Activated CD8-positive, alpha-beta memory T cell treated with anti-CD3 and anti-CD28 coated beads, Interleukin-2, amount 50 U/mL, for 4 hours (primary cell): ENCODE data around the gene POLA2.

Experiments used
- DNase-seq: peaks from one replicate; pipeline ENCODE4 v3.0.0-alpha.2; 2020

POLA2 gene

GRCh38 chr11:65288706-65289536 is 27.2 kb downstream of the POLA2 start:
- DNase-seq, result no peak

GRCh38 chr11:65290448-65291165 is 28.8 kb downstream of the POLA2 start:
- DNase-seq, result no peak

DNA sequence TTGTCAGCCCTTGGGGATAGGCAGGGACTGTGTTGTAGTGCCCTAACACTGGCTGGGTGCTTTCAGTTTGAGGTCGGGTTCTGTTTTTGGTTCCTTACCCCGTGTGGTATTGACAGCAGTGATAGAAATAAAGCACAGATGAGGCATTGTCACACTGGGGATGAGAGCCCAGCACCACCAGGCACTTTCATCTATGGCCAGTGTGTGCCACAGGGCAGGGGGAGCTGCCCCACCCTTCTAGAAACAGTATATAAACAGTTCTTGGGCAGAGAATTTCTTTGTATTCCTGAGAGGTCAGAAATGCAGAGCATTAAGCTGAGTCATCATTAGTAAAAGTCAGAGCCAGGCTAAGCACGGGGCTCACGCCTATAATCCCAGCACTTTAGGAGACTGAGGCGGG is 29.9 kb downstream of the POLA2 start:
- DNase-seq, result no peak

- no peak for DNase-seq
These were observed 31.1 kb downstream of the POLA2 start for GRCh38 chr11:65292890-65293289.

DNA sequence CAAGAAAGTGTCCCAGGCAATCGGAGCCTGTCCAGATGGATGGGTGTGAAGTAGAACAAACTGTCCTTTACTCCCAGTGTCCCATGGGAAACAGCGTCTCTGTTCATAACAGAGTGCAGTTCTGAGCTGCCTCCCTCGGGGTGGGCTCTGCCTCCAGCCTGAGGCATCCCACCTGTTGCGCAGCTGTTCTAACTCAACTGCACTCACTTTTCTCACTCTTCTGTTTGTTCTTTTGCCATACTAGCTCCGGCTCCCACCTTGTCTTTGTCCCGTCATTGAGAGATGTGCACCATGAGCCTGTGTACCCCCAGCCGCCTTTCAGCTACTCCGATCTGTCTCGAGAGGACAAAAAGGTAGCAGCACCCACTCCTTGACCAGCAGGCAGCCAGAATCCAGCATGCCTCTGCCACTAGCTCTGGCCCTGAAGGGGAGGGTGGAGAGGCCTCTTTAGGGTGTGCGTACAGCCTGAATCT is 32.2 kb downstream of the POLA2 start:
- DNase-seq, result no peak

DNA sequence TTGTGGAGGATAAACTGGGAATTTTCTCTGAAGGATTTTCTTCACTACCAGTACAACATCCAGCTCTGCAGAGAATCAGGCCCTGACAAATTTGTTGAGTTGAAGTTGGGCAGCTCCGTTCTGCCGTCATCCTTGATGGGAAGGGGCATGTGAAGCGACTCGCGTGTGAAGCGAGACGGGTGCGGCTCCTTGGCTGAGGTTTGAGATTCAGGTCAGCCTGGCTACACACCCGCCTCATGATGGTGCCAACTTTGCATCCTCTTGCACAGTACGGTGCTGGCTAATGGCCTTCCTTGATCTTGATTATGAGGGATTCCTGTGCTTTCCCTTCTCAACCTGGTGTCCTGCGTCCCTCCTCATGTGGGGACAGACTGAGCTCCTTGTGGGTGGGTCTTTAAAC is 33.2 kb downstream of the POLA2 start:
- DNase-seq, result no peak

DNA sequence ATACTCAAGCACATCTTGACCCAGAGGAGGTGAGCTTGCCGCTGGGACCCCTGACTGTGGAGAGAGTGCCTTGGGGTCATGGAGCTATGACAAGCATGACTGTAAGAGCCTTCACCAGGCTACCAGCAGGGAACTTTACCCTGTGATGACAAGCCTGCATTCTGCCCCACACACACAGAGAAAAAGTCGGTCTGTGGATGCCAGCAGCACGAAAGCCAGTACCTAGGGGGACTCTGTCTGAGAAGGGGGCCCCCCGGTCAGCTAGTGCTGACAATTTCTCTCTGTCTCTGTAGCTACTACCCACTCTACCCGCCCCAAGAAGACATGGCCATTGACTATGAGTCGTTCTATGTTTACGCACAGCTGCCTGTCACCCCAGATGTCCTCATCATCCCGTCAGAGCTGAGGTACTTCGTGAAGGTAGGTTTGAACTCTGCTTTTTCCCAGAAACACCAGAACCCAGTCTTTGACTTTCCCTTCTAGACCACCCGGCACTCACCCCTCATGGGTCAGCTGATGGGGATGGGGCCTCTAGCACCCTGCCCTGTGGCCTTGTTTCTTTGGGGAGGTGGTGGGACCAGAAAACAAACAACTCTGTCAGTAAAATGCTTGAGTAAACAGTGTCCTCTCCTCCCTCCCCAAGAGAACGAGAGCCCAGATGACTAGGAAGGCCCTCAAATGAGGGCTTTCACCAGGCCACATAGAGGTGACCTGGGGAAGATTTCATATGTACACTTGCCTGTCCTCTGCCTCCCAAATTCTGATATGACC is 34.0 kb downstream of the POLA2 start:
- no peak for DNase-seq

- DNase-seq, result no peak
These were observed 35.4 kb downstream of the POLA2 start for GRCh38 chr11:65297026-65297672.

DNA sequence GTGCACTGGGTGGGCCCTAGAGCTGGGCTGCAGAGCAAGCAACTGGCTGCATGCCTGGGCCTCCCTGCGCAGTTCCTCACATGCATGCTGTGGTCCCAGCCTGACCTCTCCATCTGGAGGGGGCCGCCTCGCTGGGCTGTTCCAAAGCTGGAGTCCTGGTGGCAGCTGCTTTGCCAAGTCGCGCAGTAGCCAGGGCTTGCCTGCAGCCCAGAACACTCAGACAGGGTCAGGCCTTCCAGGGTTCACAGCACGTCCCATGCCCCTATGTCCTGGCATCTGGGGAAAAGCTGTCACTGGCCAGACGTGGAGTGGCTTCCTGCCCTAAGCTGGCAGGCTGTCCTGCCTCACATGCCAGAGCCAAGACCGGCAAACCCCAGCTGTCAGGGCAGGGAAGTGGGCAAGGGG is 36.4 kb downstream of the POLA2 start:
- no peak for DNase-seq

DNA sequence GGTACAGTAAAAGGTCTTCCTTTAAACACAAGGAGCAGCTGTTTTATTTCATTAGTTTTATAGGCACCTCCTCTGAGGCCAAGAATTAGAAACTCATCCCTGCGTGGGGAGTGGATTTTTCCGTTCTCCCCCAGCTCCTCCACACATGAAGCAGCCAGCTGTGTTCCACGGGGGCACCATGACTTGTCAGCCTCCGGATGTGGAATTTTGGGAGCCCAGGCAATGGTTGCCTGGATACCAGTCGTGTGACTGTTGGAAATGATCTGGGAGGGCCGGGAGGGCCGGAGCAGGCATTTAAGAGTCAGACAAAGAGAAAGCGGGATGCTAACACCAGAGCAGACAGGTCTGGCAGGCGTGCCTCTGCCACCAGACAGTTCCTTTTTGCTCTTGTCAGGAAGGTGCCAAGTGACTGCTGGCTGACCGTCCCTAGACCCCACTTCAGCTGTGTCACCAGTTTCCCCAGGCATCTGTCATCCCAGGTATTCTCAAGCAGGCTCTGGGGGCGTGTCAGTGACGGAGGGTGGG is 37.0 kb downstream of the POLA2 start:
- DNase-seq, result no peak

DNA sequence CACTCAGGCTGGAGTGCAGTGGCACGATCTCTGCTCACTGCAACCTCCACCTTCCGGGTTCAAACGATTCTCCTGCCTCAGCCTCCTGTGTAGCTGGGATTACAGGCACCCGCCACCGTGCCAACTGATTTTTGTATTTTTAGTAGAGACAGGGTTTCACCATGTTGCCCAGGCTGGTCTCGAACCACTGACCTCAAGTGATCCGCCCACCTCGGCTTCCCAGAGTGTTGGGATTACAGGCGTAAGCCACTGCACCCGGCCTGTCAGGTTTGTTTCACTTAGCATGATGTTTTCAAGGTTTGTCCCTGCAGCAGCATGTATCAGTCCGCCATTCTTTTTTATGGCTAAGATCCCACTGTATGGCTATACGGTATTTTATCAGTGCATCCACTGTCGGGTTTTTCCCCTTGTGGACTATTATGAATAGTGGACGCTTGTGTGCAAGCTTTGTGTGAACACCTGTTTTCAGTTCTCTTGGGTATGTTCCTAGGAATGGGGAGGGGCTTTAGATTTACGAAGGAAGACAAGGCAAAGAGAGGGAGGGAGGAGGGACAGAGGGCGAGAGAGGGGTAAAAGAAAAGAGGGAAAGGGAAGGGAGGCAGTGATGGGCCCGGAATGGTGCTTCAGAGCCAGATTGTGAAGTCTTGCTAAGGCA is 39.0 kb downstream of the POLA2 start:
- no peak for DNase-seq

DNA sequence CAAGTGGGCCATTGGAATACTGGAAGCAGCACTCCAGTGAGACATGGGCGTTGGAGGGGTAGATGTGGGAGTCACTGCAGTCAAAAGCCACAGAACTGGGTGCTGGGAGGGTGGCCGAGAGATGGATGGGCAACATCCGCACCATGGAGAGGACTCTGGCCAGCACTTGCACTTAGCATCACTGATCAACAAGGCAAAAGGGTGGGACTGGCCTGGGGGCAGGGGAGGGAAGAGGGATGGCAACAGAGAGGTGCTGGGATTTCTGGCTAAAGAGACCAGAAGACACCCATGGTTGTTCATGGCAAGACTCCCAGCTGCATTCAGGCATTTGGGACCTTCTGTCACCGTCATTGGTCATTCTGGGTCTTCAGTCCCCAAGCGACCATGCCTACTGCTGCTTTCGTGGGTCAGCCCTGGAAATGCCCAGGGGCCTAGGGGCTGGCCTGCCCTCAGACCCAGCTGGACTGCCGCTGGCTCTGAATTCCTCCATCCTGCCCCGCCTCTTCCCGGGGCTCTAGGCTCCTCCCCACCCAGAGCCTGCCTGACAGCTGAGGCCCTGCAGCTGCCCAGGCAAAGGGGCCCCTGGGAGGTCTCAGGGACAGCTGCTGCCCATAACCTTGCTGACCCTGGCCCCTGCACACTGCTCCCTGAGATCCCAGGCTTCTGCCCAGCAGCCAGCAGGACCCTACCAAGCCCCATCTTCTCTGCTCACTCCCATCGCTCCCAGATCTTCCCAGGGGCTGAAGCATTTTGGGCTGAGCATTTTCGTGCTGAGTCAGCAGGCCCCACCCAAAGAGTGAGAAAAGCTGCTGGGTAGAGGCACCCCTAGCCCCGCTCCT is 39.9 kb downstream of the POLA2 start:
- no peak for DNase-seq

GRCh38 chr11:65303555-65303954 is 41.8 kb downstream of the POLA2 start:
- DNase-seq, result no peak

DNA sequence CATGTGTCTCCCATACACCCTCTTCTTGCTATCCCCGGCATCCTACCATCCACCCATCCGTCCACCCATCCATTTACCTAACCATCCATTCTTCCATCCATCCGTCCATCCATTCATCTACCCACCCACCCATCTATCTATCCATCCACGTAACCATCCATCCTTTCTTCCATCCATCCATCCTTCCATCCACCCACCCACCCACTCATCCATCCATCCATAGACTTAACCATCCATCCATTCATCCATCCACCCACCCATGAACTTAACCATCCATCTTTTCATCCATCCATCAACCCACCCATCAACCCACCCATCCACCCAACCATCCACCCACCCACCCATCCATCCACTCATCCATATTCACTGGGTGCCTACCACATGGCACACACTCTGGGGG is 42.3 kb downstream of the POLA2 start:
- no peak for DNase-seq

DNA sequence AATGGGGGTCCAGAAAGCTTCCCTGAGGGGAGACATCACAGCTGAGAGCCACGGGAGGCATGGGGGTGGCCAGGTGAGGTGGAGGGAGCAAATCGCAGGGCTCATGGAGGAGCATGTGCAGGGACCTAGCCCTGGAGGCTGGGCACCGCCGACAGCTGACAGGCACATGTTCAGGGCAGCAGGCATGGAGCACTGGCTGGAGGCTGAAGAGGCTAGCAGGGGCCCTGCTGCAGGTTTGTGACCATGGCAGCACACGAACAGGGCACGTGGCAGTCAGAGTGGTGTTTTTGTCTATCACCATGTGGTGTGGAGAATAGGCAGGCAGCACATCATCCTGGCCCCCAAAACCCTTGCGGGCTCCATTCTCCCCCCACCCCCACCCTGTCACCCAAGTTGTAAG is 42.9 kb downstream of the POLA2 start:
- DNase-seq, result no peak

DNA sequence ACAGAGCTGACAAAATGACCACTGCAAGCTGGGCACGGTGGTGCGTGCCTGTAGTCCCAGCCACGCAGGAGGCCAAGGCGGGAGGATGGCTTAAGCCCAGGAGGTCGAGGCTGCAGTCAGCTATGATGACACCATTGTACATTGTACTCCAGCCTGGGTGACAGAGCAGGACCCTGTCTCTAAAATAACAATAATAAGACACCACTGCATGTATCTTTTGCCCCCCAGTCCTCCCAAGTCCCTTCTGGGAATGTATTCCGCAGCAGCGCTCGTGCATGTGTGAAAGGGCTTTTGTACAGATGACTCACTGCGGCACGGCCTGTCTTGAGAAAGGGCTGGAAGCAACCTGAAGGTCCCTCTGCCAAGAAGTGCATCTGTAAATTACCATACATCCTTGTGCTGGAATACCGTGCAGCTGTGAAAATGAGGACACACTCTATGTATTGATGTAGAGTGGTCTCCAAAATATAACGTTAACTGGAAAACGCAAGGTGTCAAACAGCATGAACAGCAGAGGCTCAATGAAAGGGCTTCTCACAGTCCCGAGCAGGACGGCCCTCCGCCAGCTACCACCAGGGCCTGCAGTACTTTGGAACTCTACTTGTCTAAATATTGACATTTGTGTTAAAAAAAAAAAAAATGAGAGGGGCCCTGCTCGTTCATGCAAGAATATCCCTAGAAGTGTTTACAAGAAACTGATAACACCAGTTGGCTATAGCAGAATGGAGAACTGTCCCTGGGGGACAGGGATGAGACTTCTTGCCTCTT is 43.9 kb downstream of the POLA2 start:
- no peak for DNase-seq

GRCh38 chr11:65307298-65308229 is 45.8 kb downstream of the POLA2 start:
- no peak for DNase-seq

DNA sequence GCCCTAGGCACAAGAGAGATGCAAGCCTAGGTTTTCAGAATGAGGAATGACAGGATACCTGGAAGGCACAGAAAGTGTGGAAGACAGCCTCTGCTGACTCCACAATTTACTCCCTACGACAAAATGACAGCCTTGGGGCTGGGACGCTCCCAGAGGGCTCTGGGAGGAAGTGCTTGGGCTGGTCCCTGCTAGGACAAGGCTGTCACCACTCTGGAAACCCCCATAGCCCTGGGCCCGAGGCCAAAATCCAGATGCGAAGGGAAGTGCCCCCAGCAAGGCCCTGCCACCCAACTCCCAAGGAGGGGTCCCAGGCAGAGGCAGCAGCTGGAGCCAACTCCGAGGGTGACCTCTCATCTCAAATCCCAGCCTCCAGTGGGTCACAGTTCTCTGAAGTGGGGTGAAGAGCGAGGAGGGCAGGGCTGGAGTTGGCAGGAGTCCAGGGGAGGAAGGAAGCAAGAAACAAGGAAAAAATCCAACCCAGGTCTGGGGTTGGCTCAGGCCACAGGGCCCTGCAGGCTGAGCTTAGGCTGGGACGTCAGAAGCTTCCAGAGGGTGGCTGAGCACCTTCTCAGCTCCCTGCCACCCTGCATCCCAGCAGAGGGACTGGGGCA is 46.6 kb downstream of the POLA2 start:
- DNase-seq, result no peak

DNA sequence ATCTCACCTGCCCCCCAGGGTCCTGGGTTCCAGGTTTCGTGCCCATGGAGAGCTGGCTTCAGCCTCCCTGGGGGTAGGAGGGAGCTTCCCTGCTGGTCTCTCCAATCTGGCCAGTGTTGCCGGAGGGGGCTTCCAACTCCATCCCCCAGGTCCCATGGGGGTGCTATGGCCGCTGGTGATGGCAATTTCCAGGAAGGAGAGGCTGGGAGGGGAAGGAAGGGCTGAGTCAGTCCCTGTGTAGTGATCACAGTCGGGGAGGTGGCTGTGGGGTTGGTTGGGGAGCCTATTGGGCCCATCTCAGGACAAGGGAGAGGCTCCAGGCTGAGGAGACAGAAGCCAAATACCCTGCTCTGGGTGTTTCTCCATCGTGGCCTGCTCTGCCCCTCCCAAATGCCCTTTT is 47.2 kb downstream of the POLA2 start:
- no peak for DNase-seq
